AG09319 (cell line): ENCODE data around the gene TTC27.

ENCODE experiments used
- DNase-seq: peaks from one replicate; pipeline ENCODE4 v3.0.0-alpha.2; 2010; ENCODE audit warnings: low read depth; ENCODE audit errors: extremely low read depth
- TF ChIP-seq, protein P1 (sequence below): IDR thresholded peaks from 2 replicates; pipeline ENCODE4 v1.5.1; 2011; ENCODE audit warnings: low read depth, mild to moderate bottlenecking, inconsistent platforms, low read length, moderate library complexity

TTC27 gene

DNA sequence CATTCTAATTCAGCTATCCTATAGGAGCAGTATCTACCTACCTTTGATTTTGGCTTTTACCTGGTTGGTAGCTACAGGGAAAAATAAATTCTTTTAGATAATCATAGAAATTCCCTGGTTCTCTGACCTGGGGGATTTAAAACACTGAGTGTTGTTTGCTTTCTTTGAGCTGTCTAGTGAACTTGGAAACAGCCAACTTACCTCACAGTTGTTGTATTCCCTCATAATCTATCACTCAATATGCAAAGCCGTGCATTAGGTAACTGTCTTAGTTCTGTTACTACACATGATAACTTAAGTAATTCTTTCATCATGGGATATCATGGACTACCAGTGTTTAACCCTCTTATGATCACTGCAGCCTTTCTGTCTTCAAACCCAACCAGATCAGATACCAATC is 127.8 kb downstream of the TTC27 start:
- no peak for DNase-seq
- TF ChIP-seq, protein P1, sequence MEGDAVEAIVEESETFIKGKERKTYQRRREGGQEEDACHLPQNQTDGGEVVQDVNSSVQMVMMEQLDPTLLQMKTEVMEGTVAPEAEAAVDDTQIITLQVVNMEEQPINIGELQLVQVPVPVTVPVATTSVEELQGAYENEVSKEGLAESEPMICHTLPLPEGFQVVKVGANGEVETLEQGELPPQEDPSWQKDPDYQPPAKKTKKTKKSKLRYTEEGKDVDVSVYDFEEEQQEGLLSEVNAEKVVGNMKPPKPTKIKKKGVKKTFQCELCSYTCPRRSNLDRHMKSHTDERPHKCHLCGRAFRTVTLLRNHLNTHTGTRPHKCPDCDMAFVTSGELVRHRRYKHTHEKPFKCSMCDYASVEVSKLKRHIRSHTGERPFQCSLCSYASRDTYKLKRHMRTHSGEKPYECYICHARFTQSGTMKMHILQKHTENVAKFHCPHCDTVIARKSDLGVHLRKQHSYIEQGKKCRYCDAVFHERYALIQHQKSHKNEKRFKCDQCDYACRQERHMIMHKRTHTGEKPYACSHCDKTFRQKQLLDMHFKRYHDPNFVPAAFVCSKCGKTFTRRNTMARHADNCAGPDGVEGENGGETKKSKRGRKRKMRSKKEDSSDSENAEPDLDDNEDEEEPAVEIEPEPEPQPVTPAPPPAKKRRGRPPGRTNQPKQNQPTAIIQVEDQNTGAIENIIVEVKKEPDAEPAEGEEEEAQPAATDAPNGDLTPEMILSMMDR: no peak

DNA sequence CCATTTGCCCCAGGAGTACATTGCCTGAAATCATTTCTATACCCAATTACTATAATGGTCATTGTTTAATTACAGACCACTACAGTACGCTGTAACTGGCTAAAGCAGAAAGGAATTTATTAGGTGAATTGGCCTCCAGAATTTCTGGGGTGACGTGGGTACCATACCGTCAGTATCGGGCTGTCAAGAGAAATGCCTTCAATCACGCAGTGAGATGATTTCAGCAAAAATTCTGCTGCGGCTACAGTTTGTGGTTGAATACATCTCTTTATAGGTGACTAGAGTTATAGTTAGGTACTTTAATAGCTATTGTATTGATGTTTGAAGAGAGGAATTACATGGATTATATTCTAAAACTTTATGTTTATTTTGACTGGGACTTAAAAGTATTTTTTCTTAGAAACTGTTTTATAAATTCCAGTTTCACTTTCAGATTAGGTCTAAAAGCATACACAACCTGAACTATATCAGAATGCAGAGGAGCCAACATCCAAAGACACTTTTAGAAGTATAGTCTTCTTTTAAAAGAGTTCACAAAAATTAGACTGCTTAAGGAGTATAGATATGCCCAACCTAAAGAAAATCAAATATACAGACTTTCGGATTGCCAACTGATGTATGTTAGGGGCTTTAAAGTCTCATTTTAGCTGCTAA is 128.4 kb downstream of the TTC27 start:
- no peak for DNase-seq
- TF ChIP-seq, protein P1: no peak

DNA sequence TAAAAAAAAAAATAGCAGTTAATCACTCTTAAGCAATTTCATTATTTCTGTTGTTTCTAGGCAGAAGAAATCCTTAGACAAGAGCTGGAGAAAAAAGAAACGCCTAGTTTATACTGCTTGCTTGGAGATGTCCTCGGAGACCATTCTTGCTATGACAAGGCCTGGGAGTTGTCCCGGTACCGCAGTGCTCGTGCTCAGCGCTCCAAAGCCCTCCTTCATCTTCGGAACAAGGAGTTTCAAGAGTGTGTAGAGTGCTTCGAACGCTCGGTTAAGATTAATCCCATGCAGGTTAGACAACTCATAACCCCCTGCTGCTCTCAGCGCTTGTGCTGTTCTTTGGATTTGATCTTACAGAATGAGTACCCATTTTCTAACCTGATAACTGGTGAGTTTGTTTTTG is 130.4 kb downstream of the TTC27 start:
- TF ChIP-seq, protein P1: no peak
- no peak for DNase-seq

DNA sequence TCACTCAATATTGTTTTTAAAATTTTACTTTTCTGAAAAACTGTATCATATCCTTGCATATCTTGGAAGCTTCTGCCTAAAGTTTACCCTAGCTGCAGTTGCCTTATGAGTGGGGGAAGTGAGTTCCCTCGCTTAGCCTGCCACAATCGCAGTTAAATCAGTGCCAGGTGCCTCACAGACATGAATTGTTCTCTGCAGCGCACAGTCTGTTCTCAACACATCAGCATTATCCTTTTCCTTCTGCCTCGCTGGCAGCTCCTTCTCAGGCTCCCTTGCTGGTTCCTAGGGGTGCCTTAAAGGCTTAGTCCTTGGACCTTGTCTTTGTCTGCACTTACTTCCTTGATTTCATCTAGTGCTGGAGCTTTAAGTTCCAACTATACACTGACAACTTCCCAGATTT is 132.8 kb downstream of the TTC27 start:
- no peak for DNase-seq
- TF ChIP-seq, protein P1: no peak

DNA sequence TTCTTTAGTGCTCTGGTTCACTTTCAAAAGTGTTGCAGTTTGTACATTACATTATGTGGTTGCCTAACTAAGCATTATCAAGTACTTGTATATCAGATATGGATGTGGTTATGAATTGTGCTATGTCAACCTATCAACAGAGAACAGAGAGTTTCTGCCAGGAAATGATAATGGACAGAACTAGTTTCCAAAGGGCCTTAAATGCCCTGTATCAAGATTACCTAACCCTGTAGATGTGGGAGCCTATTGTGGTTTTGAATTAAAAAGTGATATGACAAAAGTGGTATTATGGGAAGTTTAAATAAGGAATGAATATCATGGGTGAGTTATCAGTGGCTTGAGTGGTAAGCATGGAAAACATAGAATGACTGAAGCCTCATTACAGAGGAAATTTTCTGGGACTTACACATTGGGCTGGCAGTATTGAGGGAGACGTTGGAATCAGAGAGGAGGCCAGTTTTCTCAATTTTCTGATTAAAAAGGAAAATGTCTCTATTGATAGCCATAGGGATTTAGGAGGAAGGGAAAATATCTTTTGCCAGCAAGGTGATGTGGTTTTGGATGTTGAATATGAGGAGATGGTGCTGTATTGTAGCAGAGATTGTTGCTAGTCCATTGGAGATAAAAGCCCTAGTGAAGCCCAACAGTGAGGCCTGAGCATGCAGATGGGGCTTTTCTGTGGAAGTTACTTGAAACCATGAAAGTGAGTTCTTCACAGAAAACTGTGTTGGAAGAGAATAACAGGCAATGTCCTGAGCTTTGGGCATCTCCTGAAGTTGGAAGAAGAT is 140.7 kb downstream of the TTC27 start:
- no peak for DNase-seq
- TF ChIP-seq, protein P1: no peak

DNA sequence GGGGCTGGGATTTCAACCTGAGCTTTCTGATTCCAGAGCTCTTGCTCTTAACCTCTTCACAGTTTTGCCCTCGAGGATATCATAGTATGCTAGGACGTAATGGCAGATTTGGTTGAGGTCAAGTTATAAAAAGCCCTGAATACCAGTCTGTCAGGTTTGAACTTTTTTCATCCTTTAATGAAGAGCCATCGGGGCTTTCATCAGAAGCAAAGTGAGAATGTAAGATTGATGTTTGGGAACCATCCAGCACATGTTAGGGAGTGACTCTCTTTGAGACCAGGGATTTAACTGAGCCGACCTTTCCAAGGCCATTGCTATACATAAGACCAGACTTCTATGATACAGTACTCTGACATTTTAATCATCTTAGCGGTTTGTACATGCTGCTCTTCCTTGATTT is 142.5 kb downstream of the TTC27 start:
- DNase-seq: no peak
- TF ChIP-seq, protein P1: no peak
